Measurements from ENCODE around the gene SMURF1.

Gene SMURF1

DNA sequence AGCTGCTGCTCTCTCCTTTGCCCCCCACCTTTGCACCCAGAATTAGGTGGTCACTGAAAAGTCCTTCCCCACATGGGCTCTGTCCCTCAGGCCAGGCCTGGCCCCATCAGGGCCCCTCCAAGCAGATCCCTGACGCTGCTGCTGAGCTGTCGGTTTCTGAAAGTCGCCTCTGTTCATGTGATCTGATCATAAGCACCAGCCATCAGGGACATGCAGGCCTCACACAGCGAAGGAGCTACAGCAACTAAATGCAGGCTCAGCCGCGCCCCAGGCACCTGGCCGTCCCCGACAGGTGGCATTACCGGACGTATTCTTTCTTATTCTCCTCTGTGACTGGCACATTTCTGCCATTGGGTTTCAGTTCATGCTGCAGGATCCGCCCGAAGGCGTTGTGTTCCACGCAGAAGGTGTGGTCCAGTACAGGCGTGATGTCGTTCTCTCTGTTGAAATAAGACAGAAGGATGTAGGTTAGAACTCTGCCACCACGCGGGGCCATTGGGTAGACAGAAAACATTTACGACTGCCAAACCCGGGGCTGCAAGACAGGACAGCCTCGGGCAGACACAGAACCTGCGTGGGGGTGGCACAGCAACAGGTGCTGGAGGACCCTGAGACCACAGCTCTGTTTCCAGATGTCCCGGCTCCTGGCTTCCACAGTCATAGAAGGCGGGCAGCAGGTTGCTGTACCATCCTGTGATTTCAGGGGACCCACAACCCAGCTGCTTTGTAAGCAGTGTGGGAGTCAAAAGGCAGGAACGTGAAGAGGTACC is 105.6 kb downstream of the SMURF1 start:
- TF ChIP-seq, protein P1, sequence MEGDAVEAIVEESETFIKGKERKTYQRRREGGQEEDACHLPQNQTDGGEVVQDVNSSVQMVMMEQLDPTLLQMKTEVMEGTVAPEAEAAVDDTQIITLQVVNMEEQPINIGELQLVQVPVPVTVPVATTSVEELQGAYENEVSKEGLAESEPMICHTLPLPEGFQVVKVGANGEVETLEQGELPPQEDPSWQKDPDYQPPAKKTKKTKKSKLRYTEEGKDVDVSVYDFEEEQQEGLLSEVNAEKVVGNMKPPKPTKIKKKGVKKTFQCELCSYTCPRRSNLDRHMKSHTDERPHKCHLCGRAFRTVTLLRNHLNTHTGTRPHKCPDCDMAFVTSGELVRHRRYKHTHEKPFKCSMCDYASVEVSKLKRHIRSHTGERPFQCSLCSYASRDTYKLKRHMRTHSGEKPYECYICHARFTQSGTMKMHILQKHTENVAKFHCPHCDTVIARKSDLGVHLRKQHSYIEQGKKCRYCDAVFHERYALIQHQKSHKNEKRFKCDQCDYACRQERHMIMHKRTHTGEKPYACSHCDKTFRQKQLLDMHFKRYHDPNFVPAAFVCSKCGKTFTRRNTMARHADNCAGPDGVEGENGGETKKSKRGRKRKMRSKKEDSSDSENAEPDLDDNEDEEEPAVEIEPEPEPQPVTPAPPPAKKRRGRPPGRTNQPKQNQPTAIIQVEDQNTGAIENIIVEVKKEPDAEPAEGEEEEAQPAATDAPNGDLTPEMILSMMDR (IDR thresholded peaks at IDR 0.05) = no peak
- H3K36me3 ChIP-seq (ENCODE audit: control insufficient read depth, insufficient read depth, low read length) = no peaks in the 10 kb centered on the region
- H2AFZ ChIP-seq = no peak overlapping the region
- no peak overlapping the region for H3K27ac ChIP-seq
- no peaks in the 10 kb centered on the region for H3K9me3 ChIP-seq (ENCODE audit: control insufficient read depth, low read length)
- H3K27me3 ChIP-seq (ENCODE audit: control insufficient read depth, insufficient read depth, low read length) = no peaks in the 10 kb centered on the region
- H3K4me2 ChIP-seq (ENCODE audit: low read length) = no peak overlapping the region
- H3K4me1 ChIP-seq = no peaks in the 10 kb centered on the region
- no peaks in the 10 kb centered on the region for H3K79me2 ChIP-seq
- H3K9ac ChIP-seq = no peak overlapping the region
- H3K4me3 ChIP-seq (ENCODE audit: low read depth, low read length) = no peak overlapping the region

GRCh38 chr7:99037327-99037940 is 106.5 kb downstream of the SMURF1 start:
- Histone ChIP-seq H3K79me2 (no peaks in the 10 kb centered on the region), H3K9me3 (ENCODE audit: control insufficient read depth, low read length) (no peaks in the 10 kb centered on the region), H3K4me1 (no peaks in the 10 kb centered on the region), H3K36me3 (ENCODE audit: control insufficient read depth, insufficient read depth, low read length) (no peaks in the 10 kb centered on the region), H2AFZ (no peak overlapping the region), H3K4me3 (ENCODE audit: low read depth, low read length) (no peak overlapping the region), H3K9ac (no peak overlapping the region), H3K27me3 (ENCODE audit: control insufficient read depth, insufficient read depth, low read length) (no peaks in the 10 kb centered on the region), H3K4me2 (ENCODE audit: low read length) (no peak overlapping the region), H3K27ac (no peak overlapping the region)
- TF ChIP-seq, protein P1 (IDR thresholded peaks at IDR 0.05) = no peak

DNA sequence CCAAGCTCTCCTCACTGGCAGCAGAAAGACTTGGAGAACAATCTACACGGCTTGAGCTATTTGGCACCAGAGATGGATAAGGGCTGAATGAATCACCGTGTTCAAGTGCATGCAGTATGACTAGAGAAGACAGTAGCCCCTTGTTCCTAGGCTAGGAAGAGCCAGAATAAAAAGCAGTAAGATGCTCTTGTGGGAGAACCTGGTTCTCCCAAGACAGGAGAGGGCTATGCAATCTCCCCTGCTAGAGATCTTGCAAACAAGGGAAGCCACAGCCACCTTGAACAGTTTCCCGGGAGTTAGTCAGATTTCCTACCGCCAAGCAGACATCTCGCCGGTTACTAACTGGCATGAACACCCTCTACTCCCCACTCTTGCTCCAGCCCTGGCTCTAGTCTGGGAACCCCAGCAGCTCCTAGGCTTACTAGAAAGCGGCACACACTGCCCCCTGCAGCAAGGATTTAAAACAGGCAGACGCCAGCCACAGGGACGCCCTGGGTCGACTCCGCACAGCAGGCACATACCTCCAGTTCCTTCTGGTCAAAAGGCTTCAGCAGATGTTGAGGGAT is 107.3 kb downstream of the SMURF1 start:
- Histone ChIP-seq H3K4me2 (ENCODE audit: low read length) (no peak overlapping the region), H3K36me3 (ENCODE audit: control insufficient read depth, insufficient read depth, low read length) (no peaks in the 10 kb centered on the region), H3K4me3 (ENCODE audit: low read depth, low read length) (no peak overlapping the region), H3K27me3 (ENCODE audit: control insufficient read depth, insufficient read depth, low read length) (no peaks in the 10 kb centered on the region), H3K9me3 (ENCODE audit: control insufficient read depth, low read length) (no peaks in the 10 kb centered on the region), H3K79me2 (no peaks in the 10 kb centered on the region), H3K4me1 (no peaks in the 10 kb centered on the region), H3K9ac (no peak overlapping the region), H3K27ac (no peak overlapping the region), H2AFZ (no peak overlapping the region)
- TF ChIP-seq, protein P1 (IDR thresholded peaks at IDR 0.05) = no peak

DNA sequence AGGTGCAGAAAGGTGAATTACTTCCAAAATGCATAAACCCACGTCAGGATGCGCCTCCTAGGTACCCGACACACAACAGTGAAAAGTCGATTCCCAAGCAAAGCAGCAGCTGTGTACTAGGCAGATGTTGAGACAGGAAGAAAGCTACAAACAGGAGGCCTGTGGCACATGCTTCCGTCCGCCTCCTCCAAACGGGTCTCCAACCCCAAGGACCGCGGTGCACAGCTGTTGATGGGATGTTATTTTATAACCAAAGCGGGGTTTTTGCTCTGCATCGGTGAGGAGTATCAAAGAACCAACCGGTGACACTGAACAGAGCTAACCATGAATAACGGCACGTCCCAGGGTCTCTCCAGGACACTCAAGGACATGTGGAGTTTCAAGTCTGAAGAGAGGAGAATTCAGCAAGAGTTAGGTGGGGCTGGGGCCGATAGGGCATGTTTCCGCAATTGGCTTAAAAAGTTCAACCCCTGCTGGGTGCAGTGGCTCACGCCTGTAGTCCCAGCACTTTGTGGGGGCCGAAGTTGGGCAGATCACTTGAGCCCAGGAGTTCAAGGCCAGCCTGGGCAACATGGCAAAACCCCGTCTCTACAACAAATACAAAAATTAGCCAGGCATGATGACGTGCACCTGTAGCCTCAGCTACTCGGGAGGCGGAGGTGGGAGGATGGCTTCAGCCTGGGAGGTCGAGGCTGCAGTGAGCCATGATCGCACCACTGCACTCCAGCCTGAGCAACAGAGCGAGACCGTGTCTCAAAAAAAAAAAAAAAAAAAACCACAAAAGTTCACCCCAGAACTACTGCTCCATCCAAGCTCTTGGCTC is 108.0 kb downstream of the SMURF1 start:
- Histone ChIP-seq H3K9me3 (ENCODE audit: control insufficient read depth, low read length) (no peaks in the 10 kb centered on the region), H3K4me3 (ENCODE audit: low read depth, low read length) (no peak overlapping the region), H3K4me2 (ENCODE audit: low read length) (no peak overlapping the region), H3K79me2 (no peaks in the 10 kb centered on the region), H3K27ac (no peak overlapping the region), H3K9ac (no peak overlapping the region), H3K36me3 (ENCODE audit: control insufficient read depth, insufficient read depth, low read length) (no peaks in the 10 kb centered on the region), H2AFZ (no peak overlapping the region), H3K27me3 (ENCODE audit: control insufficient read depth, insufficient read depth, low read length) (no peaks in the 10 kb centered on the region), H3K4me1 (no peaks in the 10 kb centered on the region)
- TF ChIP-seq, protein P1 (IDR thresholded peaks at IDR 0.05) = no peak

All from parathyroid adenoma (tissue), 2 donors.